ENCODE measurements around the gene COBL.

DNA sequence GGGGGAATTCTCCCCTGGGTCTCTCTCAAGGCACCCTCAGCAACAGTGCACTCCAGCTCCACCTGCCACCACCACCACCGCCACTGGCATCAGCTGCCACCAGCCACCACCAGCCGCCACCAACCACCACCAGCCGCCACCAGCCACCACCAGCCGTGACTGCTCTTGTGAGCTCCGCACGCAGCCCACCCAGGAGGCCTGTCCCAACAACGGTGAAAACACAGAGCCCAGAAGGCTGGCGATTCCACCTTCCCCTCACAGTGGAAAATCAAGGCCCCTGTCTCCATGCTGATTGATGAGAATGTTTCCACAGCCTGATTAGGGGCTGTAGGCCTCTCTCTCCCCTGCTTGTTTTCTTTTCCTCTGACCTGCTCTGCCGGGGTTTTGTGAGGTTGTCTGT lies 41.1 kb downstream of the COBL start:
- no peak for TF ChIP-seq TAF1 (IDR thresholded peaks at IDR 0.05; ENCODE audit: borderline replicate concordance, low read depth, low read length)
- TF ChIP-seq POLR2AphosphoS5 (IDR thresholded peaks at IDR 0.05; ENCODE audit: low read depth, low read length): no peak

All from GM12892 (cell line).